MCF 10A (cell line): ENCODE results near the gene S100Z. TPM values are rescaled to one million over a fixed set of nuclear protein-coding genes. Genes with fewer than 3 reads are reported as not detected.
"Not testable (repeated sequence)": the region's sequence is repeated elsewhere in the genome, so short reads cannot be mapped to it uniquely, and the experiment has no call there.

Experiments
- BruUV-seq: library from RNA; stranded (reverse); fragments of 400-500 nt; replicated peaks from 2 replicates; lab custom pipeline; 2021; lab: Mats Ljungman, UMichigan
- CTCF ChIA-PET: fragments of 300-600 bp; sonication (Branson Sonifier 250); formaldehyde crosslinking; extraction: SDS; loops from one replicate; lab custom pipeline; 2021; ENCODE audit warnings: antibody characterized with exemption, inconsistent platforms; lab: Yijun Ruan, JAX
- POLR2A ChIA-PET: fragments of 300-600, 350-650 bp; sonication (Branson Sonifier 250); formaldehyde crosslinking; extraction: SDS; loops from one replicate; lab custom pipeline; 2020; ENCODE audit warnings: antibody characterized with exemption, inconsistent platforms; lab: Yijun Ruan, JAX
- DNase-seq: peaks from one replicate; pipeline ENCODE4 v3.0.0-alpha.2; 2018; ENCODE audit not compliant: unreplicated experiment
- H3K27ac Mint-ChIP-seq: one replicate; pipeline ENCODE4 v1.8.0; 2022; ENCODE audit warnings: mild to moderate bottlenecking, low read depth, mixed read lengths; ENCODE audit not compliant: unreplicated experiment
- H3K27me3 Mint-ChIP-seq: one replicate; pipeline ENCODE4 v1.8.0; 2022; ENCODE audit warnings: mixed read lengths; ENCODE audit not compliant: insufficient read depth, unreplicated experiment
- H3K36me3 Mint-ChIP-seq: one replicate; pipeline ENCODE4 v1.8.0; 2022; ENCODE audit warnings: mild to moderate bottlenecking, moderate library complexity, mixed read lengths; ENCODE audit not compliant: insufficient read depth, unreplicated experiment
- H3K4me1 Mint-ChIP-seq: one replicate; pipeline ENCODE4 v1.8.0; 2022; ENCODE audit warnings: mixed read lengths; ENCODE audit not compliant: insufficient read depth, unreplicated experiment
- H3K4me3 Mint-ChIP-seq: one replicate; pipeline ENCODE4 v1.8.0; 2022; ENCODE audit warnings: mild to moderate bottlenecking, moderate library complexity, mixed read lengths; ENCODE audit not compliant: unreplicated experiment
- H3K9me3 Mint-ChIP-seq: one replicate; pipeline ENCODE4 v1.8.0; 2022; ENCODE audit warnings: mixed read lengths; ENCODE audit not compliant: unreplicated experiment
- CTCF ChIP-seq: fragments of 200-600 bp; IDR thresholded peaks from one replicate; pipeline ENCODE4 v1.8.0; 2022; ENCODE audit warnings: antibody characterized with exemption, mild to moderate bottlenecking; ENCODE audit not compliant: unreplicated experiment
- intact Hi-C: fragments of 100-400 bp; cut with micrococcal nuclease; formaldehyde crosslinking; loops from 2 replicates; pipeline ENCODE4 v1.14.1; 2022
- total RNA-seq: library from RNA; stranded (reverse); gene quantifications from 2 replicates; pipeline ENCODE4 v1.2.3, GENCODE V29; 2022

S100Z gene
- total RNA-seq, 1 experiment from 2014 or later, result not detected

- no TSS peak for BruUV-seq
- H3K27me3 Mint-ChIP-seq, result no peaks in the 10 kb centered on the region
- intact Hi-C loops, result no loop called here
- H3K4me1 Mint-ChIP-seq, result no peaks in the 10 kb centered on the region
- CTCF ChIA-PET, result interaction anchor here (0.7 kb wide), 2 partner anchors 49 to 75 kb away, joined by 5 read pairs; no protein-coding TSS in a partner anchor
- H3K4me3 Mint-ChIP-seq, result no peak overlapping the region
- TF ChIP-seq CTCF, result no peak
- DNase-seq, result no peak
- POLR2A ChIA-PET, result no interaction called here
- no peak overlapping the region for H3K27ac Mint-ChIP-seq
- no peaks in the 10 kb centered on the region for H3K36me3 Mint-ChIP-seq
- no peaks in the 10 kb centered on the region for H3K9me3 Mint-ChIP-seq
These were observed 58.4 kb downstream of the S100Z start for GRCh38 chr5:76908166-76908565.

DNA sequence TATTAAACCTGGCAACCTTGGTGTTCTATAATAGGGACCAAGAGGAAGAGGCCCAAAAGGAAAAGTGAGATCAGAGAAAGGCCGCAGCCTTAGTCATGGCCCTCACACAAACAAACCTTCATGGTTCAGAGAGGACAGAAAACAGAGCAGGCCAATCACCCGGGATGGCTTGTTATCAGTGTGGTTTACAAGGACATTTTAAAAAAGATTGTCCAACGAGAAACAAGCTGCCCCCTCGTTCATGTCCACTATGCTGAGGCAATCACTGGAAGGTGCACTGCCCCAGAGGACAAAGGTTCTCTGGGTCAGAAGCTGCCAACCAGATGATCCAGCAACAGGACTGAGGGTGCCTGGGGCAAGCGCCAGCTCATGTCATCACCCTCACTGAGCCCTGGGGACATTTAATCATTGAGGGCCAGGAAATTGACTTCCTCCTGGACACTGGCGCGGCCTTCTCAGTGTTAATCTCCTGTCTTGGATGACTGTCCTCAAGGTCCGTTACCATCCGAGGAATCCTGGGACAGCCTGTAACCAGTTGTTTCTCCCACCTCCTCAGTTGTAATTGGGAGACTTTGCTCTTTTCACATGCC is 60.6 kb downstream of the S100Z start:
- CTCF ChIA-PET, H3K4me1 Mint-ChIP-seq, H3K27ac Mint-ChIP-seq, BruUV-seq, DNase-seq, H3K36me3 Mint-ChIP-seq, H3K9me3 Mint-ChIP-seq, H3K4me3 Mint-ChIP-seq, POLR2A ChIA-PET, intact Hi-C loops, H3K27me3 Mint-ChIP-seq: not testable (repeated sequence)

DNA sequence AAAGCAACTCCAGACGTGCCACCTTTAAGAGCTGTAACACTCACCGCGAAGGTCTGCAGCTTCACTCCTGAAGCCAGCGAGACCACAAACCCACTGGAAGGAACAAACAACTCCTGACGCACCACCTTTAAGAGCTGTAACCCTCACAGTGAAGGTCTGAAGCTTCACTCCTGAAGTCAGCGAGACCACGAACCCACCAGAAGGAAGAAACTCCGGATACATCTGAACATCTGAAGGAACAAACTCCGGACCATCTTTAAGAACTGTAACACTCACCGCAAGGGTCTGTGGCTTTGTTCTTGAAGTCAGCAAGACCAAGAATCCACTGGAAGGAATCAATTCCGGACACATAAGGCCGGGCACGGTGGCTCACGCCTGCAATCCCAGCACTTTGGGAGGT is 64.9 kb downstream of the S100Z start:
- CTCF ChIA-PET, result interaction anchor here (0.7 to 1.6 kb wide), 2 partner anchors 102 to 312 kb away, joined by 3 to 4 read pairs; no protein-coding TSS in a partner anchor
- H3K36me3 Mint-ChIP-seq, H3K4me1 Mint-ChIP-seq, H3K4me3 Mint-ChIP-seq, H3K9me3 Mint-ChIP-seq, intact Hi-C loops, H3K27ac Mint-ChIP-seq, H3K27me3 Mint-ChIP-seq, BruUV-seq, DNase-seq: not testable (repeated sequence)
- POLR2A ChIA-PET, result interaction anchor here (0.7 kb wide), 1 partner anchor 12 kb away, joined by 3 read pairs; no protein-coding TSS in a partner anchor

GRCh38 chr5:76918539-76918938 is 68.7 kb downstream of the S100Z start:
- intact Hi-C loops, result no loop called here
- no peak overlapping the region for H3K4me3 Mint-ChIP-seq
- H3K4me1 Mint-ChIP-seq, result no peaks in the 10 kb centered on the region

More at GRCh38 chr5:76918539-76918938, 68.7 kb downstream of the S100Z start:
- no peaks in the 10 kb centered on the region for H3K9me3 Mint-ChIP-seq
- no TSS peak for BruUV-seq
- ChIA-PET POLR2A (no interaction called here), CTCF (interaction anchor here (0.6 to 0.7 kb wide), 3 partner anchors 18 to 135 kb away, joined by 3 to 4 read pairs (median 3); no protein-coding TSS in a partner anchor)
- DNase-seq, result no peak
- TF ChIP-seq CTCF, result no peak
- no peaks in the 10 kb centered on the region for H3K36me3 Mint-ChIP-seq
- H3K27me3 Mint-ChIP-seq, result no peaks in the 10 kb centered on the region
- H3K27ac Mint-ChIP-seq, result no peak overlapping the region
